ENCODE results near the gene CRYBA2.

DNA sequence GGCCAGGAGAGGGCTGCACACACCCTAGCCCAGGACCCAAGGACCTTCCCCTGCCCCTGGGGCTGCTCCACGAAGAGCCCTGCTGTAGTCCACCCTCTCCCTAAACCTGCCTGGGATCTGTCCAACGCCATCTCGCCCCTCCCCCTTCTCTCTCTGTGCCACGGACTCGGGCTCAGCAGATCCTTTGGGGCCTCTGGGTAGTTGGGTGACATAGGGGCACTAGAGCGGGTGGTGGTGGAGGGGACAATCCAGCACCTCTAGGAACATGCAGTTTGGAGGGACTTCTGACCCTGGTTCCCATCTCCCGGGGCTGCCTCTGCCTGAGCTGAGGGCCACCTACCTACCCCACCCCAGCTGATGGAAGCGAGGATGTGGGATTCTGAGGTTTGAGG, 7.3 kb upstream of the CRYBA2 start:
- TF ChIP-seq, protein P1, sequence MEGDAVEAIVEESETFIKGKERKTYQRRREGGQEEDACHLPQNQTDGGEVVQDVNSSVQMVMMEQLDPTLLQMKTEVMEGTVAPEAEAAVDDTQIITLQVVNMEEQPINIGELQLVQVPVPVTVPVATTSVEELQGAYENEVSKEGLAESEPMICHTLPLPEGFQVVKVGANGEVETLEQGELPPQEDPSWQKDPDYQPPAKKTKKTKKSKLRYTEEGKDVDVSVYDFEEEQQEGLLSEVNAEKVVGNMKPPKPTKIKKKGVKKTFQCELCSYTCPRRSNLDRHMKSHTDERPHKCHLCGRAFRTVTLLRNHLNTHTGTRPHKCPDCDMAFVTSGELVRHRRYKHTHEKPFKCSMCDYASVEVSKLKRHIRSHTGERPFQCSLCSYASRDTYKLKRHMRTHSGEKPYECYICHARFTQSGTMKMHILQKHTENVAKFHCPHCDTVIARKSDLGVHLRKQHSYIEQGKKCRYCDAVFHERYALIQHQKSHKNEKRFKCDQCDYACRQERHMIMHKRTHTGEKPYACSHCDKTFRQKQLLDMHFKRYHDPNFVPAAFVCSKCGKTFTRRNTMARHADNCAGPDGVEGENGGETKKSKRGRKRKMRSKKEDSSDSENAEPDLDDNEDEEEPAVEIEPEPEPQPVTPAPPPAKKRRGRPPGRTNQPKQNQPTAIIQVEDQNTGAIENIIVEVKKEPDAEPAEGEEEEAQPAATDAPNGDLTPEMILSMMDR (IDR thresholded peaks at IDR 0.05): no peak
- no peak for TF ChIP-seq POLR2A (IDR thresholded peaks at IDR 0.05)

All from lower leg skin (tissue), 3 donors.